DOHH2 (cell line): ENCODE data around the gene LYSMD4.
"Not testable (repeated sequence)": the region's sequence is repeated elsewhere in the genome, so short reads cannot be mapped to it uniquely, and the experiment has no call there.

Experiments used
- EZH2phosphoT487 ChIP-seq: fragments of 200-600 bp; sonication (generic); IDR thresholded peaks from 2 replicates; pipeline ENCODE4 v1.6.1; 2017; ENCODE audit warnings: borderline replicate concordance, mild to moderate bottlenecking, antibody characterized with exemption, low read length, moderate library complexity, mixed read lengths
- TF ChIP-seq, protein P1 (sequence below): fragments of 200-600 bp; sonication (generic); IDR thresholded peaks from one replicate; pipeline ENCODE4 v1.5.1; 2014; ENCODE audit warnings: antibody characterized with exemption, mild to moderate bottlenecking, low read depth, low read length; ENCODE audit not compliant: poor library complexity, severe bottlenecking

DNA sequence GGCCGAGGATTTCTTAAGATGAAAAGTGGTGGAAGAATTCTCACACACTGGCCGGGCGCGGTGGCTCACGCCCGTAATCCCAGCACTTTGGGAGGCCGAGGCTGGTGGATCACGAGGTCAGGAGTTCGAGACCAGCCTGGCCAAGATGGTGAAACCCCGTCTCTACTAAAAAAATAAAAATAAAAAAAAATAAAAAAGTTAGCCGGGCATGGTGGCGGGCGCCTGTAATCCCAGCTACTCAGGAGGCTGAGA, 729 bp upstream of the LYSMD4 start:
- TF ChIP-seq, protein P1, sequence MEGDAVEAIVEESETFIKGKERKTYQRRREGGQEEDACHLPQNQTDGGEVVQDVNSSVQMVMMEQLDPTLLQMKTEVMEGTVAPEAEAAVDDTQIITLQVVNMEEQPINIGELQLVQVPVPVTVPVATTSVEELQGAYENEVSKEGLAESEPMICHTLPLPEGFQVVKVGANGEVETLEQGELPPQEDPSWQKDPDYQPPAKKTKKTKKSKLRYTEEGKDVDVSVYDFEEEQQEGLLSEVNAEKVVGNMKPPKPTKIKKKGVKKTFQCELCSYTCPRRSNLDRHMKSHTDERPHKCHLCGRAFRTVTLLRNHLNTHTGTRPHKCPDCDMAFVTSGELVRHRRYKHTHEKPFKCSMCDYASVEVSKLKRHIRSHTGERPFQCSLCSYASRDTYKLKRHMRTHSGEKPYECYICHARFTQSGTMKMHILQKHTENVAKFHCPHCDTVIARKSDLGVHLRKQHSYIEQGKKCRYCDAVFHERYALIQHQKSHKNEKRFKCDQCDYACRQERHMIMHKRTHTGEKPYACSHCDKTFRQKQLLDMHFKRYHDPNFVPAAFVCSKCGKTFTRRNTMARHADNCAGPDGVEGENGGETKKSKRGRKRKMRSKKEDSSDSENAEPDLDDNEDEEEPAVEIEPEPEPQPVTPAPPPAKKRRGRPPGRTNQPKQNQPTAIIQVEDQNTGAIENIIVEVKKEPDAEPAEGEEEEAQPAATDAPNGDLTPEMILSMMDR, result not testable (repeated sequence)
- not testable (repeated sequence) for TF ChIP-seq EZH2phosphoT487
